ENCODE results near the gene RSL24D1. TPM values are rescaled to one million over a fixed set of nuclear protein-coding genes. Genes with fewer than 3 reads are reported as not detected.

RSL24D1 gene
- total and polyA plus RNA-seq, 9 donors, result 84.4 to 114 (median 98.4) TPM

DNA sequence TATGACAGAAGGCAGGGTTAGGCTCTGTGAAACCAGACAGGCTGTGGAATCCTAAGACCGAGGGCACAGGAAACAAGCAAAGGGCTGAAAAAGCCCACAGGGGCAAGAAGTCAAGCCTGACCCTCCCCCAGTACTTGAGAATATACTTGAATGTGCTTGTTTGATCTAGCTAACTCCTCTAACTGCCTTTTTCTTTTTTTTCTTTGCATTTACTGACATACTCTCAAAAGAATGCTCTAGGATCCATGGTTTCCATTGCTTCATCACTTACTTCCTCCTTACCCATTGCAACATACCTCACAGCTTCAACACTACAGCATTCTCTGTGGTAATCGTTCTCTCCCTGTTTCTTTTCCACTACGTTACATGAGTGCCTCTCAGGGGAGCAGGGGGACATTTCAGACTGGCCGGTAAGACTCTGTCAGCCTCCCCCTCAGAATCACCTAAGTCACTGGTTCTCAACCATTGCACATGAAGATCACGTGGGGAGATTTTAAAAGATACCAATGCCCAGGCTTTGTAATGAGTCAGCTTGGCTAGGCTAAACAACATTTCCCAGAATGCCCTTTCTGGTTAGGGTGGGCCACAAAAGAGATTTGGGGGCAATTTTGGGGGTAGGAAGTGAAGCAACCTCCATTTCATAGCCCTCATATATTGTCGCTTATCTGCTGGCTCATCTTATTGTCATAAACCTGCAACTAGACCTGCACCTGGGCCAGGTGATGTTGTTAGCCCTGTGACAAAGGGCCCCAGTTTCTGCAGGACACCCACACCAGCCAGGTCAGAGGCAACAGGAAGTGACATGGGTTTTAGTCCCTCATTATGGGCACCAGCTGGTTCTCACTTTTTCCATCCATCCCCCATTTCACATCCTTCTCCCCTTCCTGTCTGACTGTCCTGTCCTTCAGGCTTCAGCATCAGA, 24.6 kb upstream of the RSL24D1 start:
- WGBS (ENCODE audit: insufficient coverage), result 69% methylated on average over 2 of the region's 6 CpGs
- H3K27ac ChIP-seq (ENCODE audit: low read length), result no peak overlapping the region

DNA sequence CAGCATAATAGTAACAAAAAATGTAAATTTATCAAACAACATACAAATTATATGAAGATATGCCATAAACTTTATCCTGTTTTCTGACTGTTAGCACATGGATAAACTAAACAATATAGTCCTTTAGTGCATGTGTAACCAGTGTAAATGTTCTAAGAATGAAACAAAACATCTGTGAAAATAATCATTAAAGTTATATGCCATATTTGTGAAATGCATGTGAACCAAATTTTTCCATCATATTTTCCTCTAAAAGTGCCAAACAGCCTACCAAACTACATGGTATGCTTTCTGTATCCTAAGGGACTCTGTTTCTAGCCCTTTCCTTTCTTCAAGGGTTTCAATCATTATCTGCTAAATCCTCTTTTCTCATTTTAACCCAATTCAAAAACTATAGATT, 23.9 kb upstream of the RSL24D1 start:
- H3K36me3 ChIP-seq (ENCODE audit: control insufficient read depth, insufficient read depth, low read length), result peaks cover 5% of the 10 kb centered on the region
- H3K9me3 ChIP-seq (replicated peaks; ENCODE audit: control insufficient read depth, low read depth, low read length), result no peaks in the 10 kb centered on the region
- no peaks in the 10 kb centered on the region for H3K4me1 ChIP-seq (ENCODE audit: control insufficient read depth, insufficient read depth, low read length)
- no peaks in the 10 kb centered on the region for H3K27me3 ChIP-seq (ENCODE audit: control insufficient read depth, insufficient read depth, low read length)
- H3K27ac ChIP-seq (ENCODE audit: low read length), result no peak overlapping the region
- H3K4me3 ChIP-seq (ENCODE audit: low read length), result no peak overlapping the region
- DNase-seq, result no peak

More for the DNA sequence above, 24.6 kb upstream of the RSL24D1 start:
- DNase-seq, result peak; percentile 70
- H3K36me3 ChIP-seq (ENCODE audit: control insufficient read depth, insufficient read depth, low read length), result peaks cover 8% of the 10 kb centered on the region
- no peak overlapping the region for H3K4me3 ChIP-seq (ENCODE audit: low read length)
- no peaks in the 10 kb centered on the region for H3K9me3 ChIP-seq (replicated peaks; ENCODE audit: control insufficient read depth, low read depth, low read length)
- H3K27me3 ChIP-seq (ENCODE audit: control insufficient read depth, insufficient read depth, low read length), result no peaks in the 10 kb centered on the region
- no peaks in the 10 kb centered on the region for H3K4me1 ChIP-seq (ENCODE audit: control insufficient read depth, insufficient read depth, low read length)

DNA sequence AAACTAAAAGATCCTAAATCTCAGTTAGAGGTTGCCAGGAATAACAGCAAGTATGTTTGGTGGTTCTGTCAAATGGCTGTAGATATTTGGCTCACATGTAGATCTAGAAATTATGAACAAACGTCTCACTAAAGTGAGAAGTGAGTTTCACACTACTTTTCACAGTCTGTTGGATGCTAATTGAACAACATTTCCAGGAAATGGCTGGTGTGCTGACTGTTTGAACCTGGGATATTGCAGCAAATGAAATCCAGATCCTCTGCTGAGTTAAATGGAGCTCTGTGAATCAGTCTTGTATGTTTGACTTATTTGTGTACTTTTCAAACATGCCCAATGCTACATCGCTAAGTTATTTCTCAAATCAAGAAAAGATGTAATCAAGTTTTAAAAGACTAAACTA, 21.3 kb upstream of the RSL24D1 start:
- no CpG with 5 or more reads among the region's 2 CpGs for WGBS (ENCODE audit: insufficient coverage)
- H3K27ac ChIP-seq (ENCODE audit: low read length), result no peak overlapping the region
- peak; percentile 7 for DNase-seq
- H3K4me3 ChIP-seq (ENCODE audit: low read length), result no peak overlapping the region
- H3K4me1 ChIP-seq (ENCODE audit: control insufficient read depth, insufficient read depth, low read length), result no peaks in the 10 kb centered on the region
- H3K27me3 ChIP-seq (ENCODE audit: control insufficient read depth, insufficient read depth, low read length), result no peaks in the 10 kb centered on the region
- H3K36me3 ChIP-seq (ENCODE audit: control insufficient read depth, insufficient read depth, low read length), result peaks cover 2% of the 10 kb centered on the region
- no peaks in the 10 kb centered on the region for H3K9me3 ChIP-seq (replicated peaks; ENCODE audit: control insufficient read depth, low read depth, low read length)

- Histone ChIP-seq H3K27me3 (ENCODE audit: control insufficient read depth, insufficient read depth, low read length) (no peaks in the 10 kb centered on the region), H3K9me3 (replicated peaks; ENCODE audit: control insufficient read depth, low read depth, low read length) (no peaks in the 10 kb centered on the region), H3K27ac (ENCODE audit: low read length) (no peak overlapping the region), H3K4me1 (ENCODE audit: control insufficient read depth, insufficient read depth, low read length) (no peaks in the 10 kb centered on the region), H3K36me3 (ENCODE audit: control insufficient read depth, insufficient read depth, low read length) (no peaks in the 10 kb centered on the region), H3K4me3 (ENCODE audit: low read length) (no peak overlapping the region)
- WGBS (ENCODE audit: insufficient coverage), result 90% methylated on average over 2 of the region's 4 CpGs
- DNase-seq, result no peak
These were observed 7.7 kb upstream of the RSL24D1 start for GRCh38 chr15:55204464-55204863.

GRCh38 chr15:55202206-55202605, 5.5 kb upstream of the RSL24D1 start:
- no peaks in the 10 kb centered on the region for H3K27me3 ChIP-seq (ENCODE audit: control insufficient read depth, insufficient read depth, low read length)
- H3K36me3 ChIP-seq (ENCODE audit: control insufficient read depth, insufficient read depth, low read length), result no peaks in the 10 kb centered on the region
- no peak overlapping the region for H3K4me3 ChIP-seq (ENCODE audit: low read length)
- WGBS (ENCODE audit: insufficient coverage), result no CpG with 5 or more reads among the region's 1 CpG
- no peaks in the 10 kb centered on the region for H3K9me3 ChIP-seq (replicated peaks; ENCODE audit: control insufficient read depth, low read depth, low read length)
- DNase-seq, result no peak
- H3K27ac ChIP-seq (ENCODE audit: low read length), result no peak overlapping the region
- no peaks in the 10 kb centered on the region for H3K4me1 ChIP-seq (ENCODE audit: control insufficient read depth, insufficient read depth, low read length)

DNA sequence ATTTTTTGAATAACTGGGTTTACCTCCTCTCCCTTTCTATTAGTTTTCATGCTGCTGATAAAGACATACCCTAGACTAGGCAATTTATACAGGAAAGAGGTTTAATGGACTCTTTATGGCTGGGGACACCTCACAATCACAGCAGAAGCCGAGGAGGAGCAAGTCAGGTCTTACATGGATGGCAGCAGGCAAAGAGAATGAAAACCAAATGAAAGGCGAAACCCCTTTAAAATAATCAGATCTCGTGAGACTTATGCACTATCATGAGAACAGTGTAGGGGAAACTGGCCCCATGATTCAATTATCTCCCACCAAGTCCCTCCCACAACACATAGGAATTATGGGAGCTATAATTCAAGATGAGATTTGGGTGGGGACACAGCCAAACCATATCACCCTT, 2.0 kb upstream of the RSL24D1 start:
- WGBS (ENCODE audit: insufficient coverage), result 67% methylated on average over 1 of the region's 3 CpGs
- H3K4me1 ChIP-seq (ENCODE audit: control insufficient read depth, insufficient read depth, low read length), result peaks cover 3% of the 10 kb centered on the region
- H3K27ac ChIP-seq (ENCODE audit: low read length), result no peak overlapping the region
- no peak overlapping the region for H3K4me3 ChIP-seq (ENCODE audit: low read length)
- H3K36me3 ChIP-seq (ENCODE audit: control insufficient read depth, insufficient read depth, low read length), result no peaks in the 10 kb centered on the region
- no peaks in the 10 kb centered on the region for H3K9me3 ChIP-seq (replicated peaks; ENCODE audit: control insufficient read depth, low read depth, low read length)
- no peak for DNase-seq
- H3K27me3 ChIP-seq (ENCODE audit: control insufficient read depth, insufficient read depth, low read length), result no peaks in the 10 kb centered on the region

DNA sequence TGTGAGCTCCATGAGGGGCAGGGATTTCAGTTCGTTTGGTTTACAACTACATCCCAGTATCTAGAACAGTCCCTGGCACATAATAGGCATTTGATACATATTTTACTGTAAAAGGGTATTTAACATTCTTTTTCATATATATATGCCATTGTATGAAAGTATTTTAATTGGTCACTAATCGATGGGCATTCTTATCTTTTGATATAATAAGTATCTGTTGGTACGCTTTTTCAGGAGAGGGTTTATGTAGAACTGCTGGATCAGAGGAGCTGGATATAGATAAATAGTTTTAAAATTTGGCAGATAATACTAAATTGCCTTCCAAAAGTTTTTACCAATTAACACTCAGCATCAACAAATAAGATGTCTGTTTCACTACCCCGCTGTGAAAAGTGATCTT, 978 bp upstream of the RSL24D1 start:
- no peak for DNase-seq
- Histone ChIP-seq H3K27me3 (ENCODE audit: control insufficient read depth, insufficient read depth, low read length) (no peaks in the 10 kb centered on the region), H3K27ac (ENCODE audit: low read length) (no peak overlapping the region), H3K4me3 (ENCODE audit: low read length) (peak overlapping the region; percentile 96), H3K36me3 (ENCODE audit: control insufficient read depth, insufficient read depth, low read length) (no peaks in the 10 kb centered on the region), H3K9me3 (replicated peaks; ENCODE audit: control insufficient read depth, low read depth, low read length) (no peaks in the 10 kb centered on the region), H3K4me1 (ENCODE audit: control insufficient read depth, insufficient read depth, low read length) (peaks cover 3% of the 10 kb centered on the region)
- WGBS (ENCODE audit: insufficient coverage), result no CpG with 5 or more reads among the region's 4 CpGs

- no peak for DNase-seq
- Histone ChIP-seq H3K27me3 (ENCODE audit: control insufficient read depth, insufficient read depth, low read length) (no peaks in the 10 kb centered on the region), H3K27ac (ENCODE audit: low read length) (peak overlapping the region; percentile 95), H3K36me3 (ENCODE audit: control insufficient read depth, insufficient read depth, low read length) (no peaks in the 10 kb centered on the region), H3K4me3 (ENCODE audit: low read length) (peak overlapping the region; percentile 96), H3K9me3 (replicated peaks; ENCODE audit: control insufficient read depth, low read depth, low read length) (no peaks in the 10 kb centered on the region), H3K4me1 (ENCODE audit: control insufficient read depth, insufficient read depth, low read length) (peaks cover 3% of the 10 kb centered on the region)
- no CpG with 5 or more reads among the region's 10 CpGs for WGBS (ENCODE audit: insufficient coverage)
These were observed 593 bp upstream of the RSL24D1 start for GRCh38 chr15:55197362-55197705.

DNA sequence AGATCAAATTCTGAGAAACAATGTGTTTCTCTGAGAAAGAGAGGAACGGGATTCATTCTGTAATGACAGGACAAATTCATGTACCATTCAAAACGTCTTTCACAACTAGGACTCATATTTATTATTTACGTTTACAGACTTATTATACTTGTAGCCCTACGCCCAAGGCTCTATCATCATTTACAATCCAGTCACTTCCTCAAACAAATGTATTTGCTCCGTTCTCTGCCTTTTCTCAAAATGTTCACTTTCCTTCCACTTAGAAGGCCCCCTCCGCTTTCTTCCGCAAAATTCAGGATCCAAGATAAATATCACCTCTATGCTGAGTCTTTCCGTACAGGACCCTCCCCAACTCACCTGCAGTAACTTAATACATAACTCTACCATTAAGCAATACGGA, 745 bp downstream of the RSL24D1 start:
- no peaks in the 10 kb centered on the region for H3K27me3 ChIP-seq (ENCODE audit: control insufficient read depth, insufficient read depth, low read length)
- WGBS (ENCODE audit: insufficient coverage), result under 1% methylated on average over 6 of the region's 9 CpGs
- H3K27ac ChIP-seq (ENCODE audit: low read length), result peak overlapping the region; percentile 95
- peak overlapping the region; percentile 96 for H3K4me3 ChIP-seq (ENCODE audit: low read length)
- peaks cover 6% of the 10 kb centered on the region for H3K36me3 ChIP-seq (ENCODE audit: control insufficient read depth, insufficient read depth, low read length)
- no peak for DNase-seq
- peaks cover 3% of the 10 kb centered on the region for H3K4me1 ChIP-seq (ENCODE audit: control insufficient read depth, insufficient read depth, low read length)
- H3K9me3 ChIP-seq (replicated peaks; ENCODE audit: control insufficient read depth, low read depth, low read length), result no peaks in the 10 kb centered on the region

DNA sequence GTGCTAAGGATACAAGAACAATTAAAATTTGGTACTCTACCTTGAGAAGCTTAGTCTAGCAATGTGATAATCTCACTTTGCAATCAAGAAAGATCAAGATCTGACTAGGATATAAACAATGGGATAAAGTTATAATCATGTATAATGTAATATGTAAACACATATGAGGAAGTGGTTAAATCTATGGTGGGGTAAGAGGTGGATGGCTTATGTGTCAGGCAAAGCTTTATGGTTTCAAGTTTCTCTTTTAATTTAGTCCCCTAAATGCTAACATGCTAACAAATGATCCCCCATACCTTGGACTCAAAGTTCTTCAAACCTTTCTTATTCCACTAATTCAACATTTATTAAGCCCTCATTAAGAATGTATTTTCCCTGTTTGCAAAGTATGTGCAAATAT, 2.5 kb downstream of the RSL24D1 start:
- no peaks in the 10 kb centered on the region for H3K9me3 ChIP-seq (replicated peaks; ENCODE audit: control insufficient read depth, low read depth, low read length)
- no peaks in the 10 kb centered on the region for H3K27me3 ChIP-seq (ENCODE audit: control insufficient read depth, insufficient read depth, low read length)
- DNase-seq, result no peak
- peaks cover 3% of the 10 kb centered on the region for H3K4me1 ChIP-seq (ENCODE audit: control insufficient read depth, insufficient read depth, low read length)
- H3K4me3 ChIP-seq (ENCODE audit: low read length), result no peak overlapping the region
- peaks cover 12% of the 10 kb centered on the region for H3K36me3 ChIP-seq (ENCODE audit: control insufficient read depth, insufficient read depth, low read length)
- H3K27ac ChIP-seq (ENCODE audit: low read length), result no peak overlapping the region

DNA sequence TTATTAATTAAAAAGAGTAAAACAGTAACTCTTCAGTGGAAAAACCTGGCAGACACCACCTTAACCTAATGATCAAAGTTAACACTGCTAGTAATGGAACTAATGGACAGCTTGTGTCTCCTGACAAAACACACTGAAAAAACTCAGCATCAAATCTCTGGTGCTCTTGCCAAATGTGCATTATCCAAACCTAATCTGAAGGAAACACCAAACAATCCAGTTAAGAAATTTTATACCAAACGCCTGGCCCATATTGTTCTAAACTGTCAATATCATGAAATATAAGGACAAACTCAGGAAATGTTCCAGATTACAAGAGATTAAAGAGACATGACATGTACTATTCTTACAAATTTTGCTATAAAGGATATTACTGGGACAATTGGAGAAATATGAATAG, 10.4 kb downstream of the RSL24D1 start:
- Histone ChIP-seq H3K27ac (ENCODE audit: low read length) (no peak overlapping the region), H3K4me1 (ENCODE audit: control insufficient read depth, insufficient read depth, low read length) (no peaks in the 10 kb centered on the region), H3K27me3 (ENCODE audit: control insufficient read depth, insufficient read depth, low read length) (no peaks in the 10 kb centered on the region), H3K36me3 (ENCODE audit: control insufficient read depth, insufficient read depth, low read length) (peaks cover 17% of the 10 kb centered on the region), H3K9me3 (replicated peaks; ENCODE audit: control insufficient read depth, low read depth, low read length) (no peaks in the 10 kb centered on the region), H3K4me3 (ENCODE audit: low read length) (no peak overlapping the region)
- DNase-seq, result no peak
- WGBS (ENCODE audit: insufficient coverage), result no CpG with 5 or more reads among the region's 1 CpG

Data from muscle of leg (tissue), 11 donors.